ENCODE measurements around the gene PCF11.

The PCF11 gene

DNA sequence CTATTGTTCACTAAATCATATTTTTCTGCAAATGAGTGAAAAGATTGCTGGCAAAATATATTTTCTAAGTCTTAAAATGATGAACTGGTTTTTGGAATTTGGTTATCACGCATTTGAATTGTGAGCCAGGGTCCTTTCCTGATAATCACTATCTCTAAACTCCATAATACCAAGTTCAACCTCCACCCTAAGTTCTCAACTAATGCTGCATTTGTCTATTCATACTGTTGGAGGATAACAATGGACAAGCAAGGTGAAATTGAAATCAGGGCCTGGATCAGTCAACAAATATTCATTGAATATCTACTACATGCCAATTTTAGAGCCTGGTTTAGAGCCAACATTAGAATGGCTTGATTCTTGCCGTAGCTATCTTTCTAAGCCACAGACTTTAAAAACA, 4.7 kb upstream of the PCF11 start:
- H3K27me3 ChIP-seq (ENCODE audit: insufficient read depth, low read length): no peaks in the 10 kb centered on the region
- no peak overlapping the region for H2AFZ ChIP-seq (ENCODE audit: low read length, unreplicated experiment)
- H3K27ac ChIP-seq (ENCODE audit: low read depth, low read length): no peak overlapping the region
- H3K4me3 ChIP-seq (ENCODE audit: low read depth, low read length): no peak overlapping the region
- H3K36me3 ChIP-seq (ENCODE audit: insufficient read depth, low read length): no peaks in the 10 kb centered on the region
- H3K4me1 ChIP-seq (ENCODE audit: control insufficient read depth, insufficient read depth, low read length, unreplicated experiment): no peaks in the 10 kb centered on the region
- peaks cover 3% of the 10 kb centered on the region for H3K79me2 ChIP-seq (ENCODE audit: control insufficient read depth, insufficient read depth, low read length, unreplicated experiment)

DNA sequence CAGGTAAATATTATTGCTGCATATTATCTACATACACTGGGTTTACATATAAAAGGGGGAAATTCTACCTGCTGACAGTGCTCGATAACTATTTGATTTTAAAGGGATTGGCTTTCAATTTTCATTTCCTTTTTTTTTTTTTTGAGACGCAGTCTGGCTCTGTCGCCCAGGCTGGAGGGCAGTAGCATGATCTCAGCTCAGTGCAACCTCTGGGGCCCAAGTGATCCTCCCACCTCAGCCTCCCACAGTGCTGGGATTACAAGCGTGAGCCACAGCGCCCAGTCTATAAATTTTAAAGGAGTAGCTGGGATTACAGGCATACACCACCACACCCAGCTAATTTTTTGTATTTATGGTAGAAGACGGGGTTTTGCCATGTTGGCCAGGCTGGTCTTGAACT, 3.2 kb upstream of the PCF11 start:
- Histone ChIP-seq H3K27ac (ENCODE audit: low read depth, low read length) (no peak overlapping the region), H3K27me3 (ENCODE audit: insufficient read depth, low read length) (no peaks in the 10 kb centered on the region), H3K79me2 (ENCODE audit: control insufficient read depth, insufficient read depth, low read length, unreplicated experiment) (peaks cover 18% of the 10 kb centered on the region), H2AFZ (ENCODE audit: low read length, unreplicated experiment) (no peak overlapping the region), H3K4me1 (ENCODE audit: control insufficient read depth, insufficient read depth, low read length, unreplicated experiment) (no peaks in the 10 kb centered on the region), H3K4me3 (ENCODE audit: low read depth, low read length) (no peak overlapping the region), H3K36me3 (ENCODE audit: insufficient read depth, low read length) (peaks cover 4% of the 10 kb centered on the region)

DNA sequence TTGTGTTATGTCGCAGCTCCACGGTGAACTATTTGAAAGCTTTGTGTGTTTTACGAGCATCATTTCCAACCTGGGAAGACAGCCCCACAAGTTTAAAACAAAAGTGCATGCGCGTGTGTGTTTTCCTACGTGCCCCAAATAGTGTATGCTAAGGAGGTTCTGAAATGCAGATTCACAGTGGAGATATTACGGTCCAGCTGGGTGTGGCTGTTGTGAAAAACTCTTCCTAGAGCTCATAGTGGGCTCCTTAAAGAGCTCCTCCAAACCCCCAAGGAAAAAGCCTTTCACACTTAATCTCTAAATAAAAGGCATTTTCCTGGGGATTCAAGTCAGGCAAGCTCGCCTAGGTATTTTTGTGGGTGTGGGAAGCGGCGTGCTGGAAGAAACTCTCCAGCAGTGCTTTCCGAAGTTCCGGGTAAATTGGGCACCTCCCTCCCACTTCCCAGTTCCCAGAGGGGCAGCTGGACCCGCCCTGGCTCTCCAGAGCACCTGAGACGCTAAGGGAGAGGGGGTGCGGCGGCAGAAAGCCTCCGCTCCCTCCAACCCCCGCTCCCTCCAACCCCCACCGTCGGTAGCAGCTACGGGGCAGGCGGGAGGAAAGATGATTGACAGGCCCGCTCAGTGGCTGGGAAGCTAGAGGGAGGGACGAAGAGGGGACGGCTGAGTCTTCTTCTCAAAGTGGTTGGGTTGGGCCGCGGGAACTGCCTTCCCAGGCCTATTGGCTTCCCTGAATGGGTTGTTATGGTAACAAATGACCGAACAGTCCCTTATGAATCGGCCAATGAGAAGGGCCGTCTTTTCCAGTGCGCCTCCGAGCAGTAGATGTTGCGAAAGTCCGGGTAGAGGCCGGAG, 561 bp upstream of the PCF11 start:
- H3K79me2 ChIP-seq (ENCODE audit: control insufficient read depth, insufficient read depth, low read length, unreplicated experiment): peaks cover 44% of the 10 kb centered on the region
- peaks cover 27% of the 10 kb centered on the region for H3K36me3 ChIP-seq (ENCODE audit: insufficient read depth, low read length)
- peak overlapping the region; percentile 67 for H3K27ac ChIP-seq (ENCODE audit: low read depth, low read length)
- peak overlapping the region; percentile 84 for H2AFZ ChIP-seq (ENCODE audit: low read length, unreplicated experiment)
- peak overlapping the region; percentile 77 for H3K4me3 ChIP-seq (ENCODE audit: low read depth, low read length)
- no peaks in the 10 kb centered on the region for H3K27me3 ChIP-seq (ENCODE audit: insufficient read depth, low read length)
- H3K4me1 ChIP-seq (ENCODE audit: control insufficient read depth, insufficient read depth, low read length, unreplicated experiment): peaks cover 11% of the 10 kb centered on the region

DNA sequence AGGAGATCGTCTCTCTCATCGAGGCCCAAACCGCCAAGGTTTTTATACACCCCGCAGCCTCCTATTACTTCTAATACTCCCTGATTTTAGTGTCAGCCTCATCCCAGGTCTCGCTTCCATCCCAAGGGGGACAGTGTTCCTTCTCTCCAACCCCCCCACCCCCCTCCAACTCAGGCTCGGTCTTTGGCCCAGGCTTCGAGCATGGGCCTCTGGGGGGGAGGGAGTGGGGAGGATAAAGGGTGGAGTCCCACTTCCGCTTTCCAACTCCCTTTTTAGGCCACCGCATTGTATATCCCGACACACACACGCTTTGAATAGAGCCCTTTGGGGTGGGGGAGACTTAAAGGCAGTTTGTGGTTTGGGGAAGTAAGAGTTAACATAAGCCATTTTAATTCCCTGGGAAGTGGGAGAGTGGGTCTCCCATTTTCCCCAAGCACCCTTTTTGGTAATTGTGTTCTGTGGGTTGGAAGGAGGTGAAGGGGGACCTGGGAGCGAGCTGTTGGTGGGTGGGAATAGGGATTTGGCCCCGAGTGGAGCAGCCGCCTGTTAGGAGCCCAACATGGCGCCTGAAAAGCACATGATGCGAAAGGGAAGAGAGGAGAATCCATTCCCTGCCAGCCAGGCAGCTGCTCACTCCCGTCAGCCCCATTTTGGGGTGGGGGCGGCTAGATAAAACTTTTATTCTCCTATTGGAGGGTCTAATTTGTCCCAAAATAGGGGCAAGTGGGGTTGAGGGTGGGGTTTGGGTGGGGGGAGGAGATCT, 844 bp downstream of the PCF11 start:
- peaks cover 19% of the 10 kb centered on the region for H3K4me1 ChIP-seq (ENCODE audit: control insufficient read depth, insufficient read depth, low read length, unreplicated experiment)
- H2AFZ ChIP-seq (ENCODE audit: low read length, unreplicated experiment): no peak overlapping the region
- peaks cover 57% of the 10 kb centered on the region for H3K79me2 ChIP-seq (ENCODE audit: control insufficient read depth, insufficient read depth, low read length, unreplicated experiment)
- peak overlapping the region; percentile 92 for H3K27ac ChIP-seq (ENCODE audit: low read depth, low read length)
- peak overlapping the region; percentile 99 for H3K4me3 ChIP-seq (ENCODE audit: low read depth, low read length)
- H3K36me3 ChIP-seq (ENCODE audit: insufficient read depth, low read length): peaks cover 28% of the 10 kb centered on the region
- no peaks in the 10 kb centered on the region for H3K27me3 ChIP-seq (ENCODE audit: insufficient read depth, low read length)

DNA sequence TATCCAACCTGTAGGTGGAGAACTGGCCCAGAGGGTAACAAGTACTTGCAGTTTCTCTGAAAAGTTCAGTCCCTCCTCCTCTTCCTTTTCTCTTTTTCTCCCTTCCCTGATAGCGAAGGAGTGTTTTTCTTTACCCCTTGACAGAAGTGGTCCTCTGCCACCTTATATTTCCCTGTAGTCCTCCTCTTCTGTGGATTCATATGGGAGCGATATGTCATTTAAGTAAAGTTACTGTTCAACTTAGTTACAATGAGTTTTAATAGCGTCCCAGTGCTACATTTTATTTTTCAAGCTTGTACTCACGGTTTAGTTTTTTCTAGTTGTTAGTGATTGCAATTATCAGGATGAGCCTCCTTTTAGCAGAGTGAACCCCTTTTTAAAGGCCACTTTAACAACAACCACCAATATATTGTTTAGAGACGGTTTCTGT, 1.4 kb downstream of the PCF11 start:
- Histone ChIP-seq H3K4me3 (ENCODE audit: low read depth, low read length) (peak overlapping the region; percentile 99), H3K27me3 (ENCODE audit: insufficient read depth, low read length) (no peaks in the 10 kb centered on the region), H3K79me2 (ENCODE audit: control insufficient read depth, insufficient read depth, low read length, unreplicated experiment) (peaks cover 61% of the 10 kb centered on the region), H2AFZ (ENCODE audit: low read length, unreplicated experiment) (no peak overlapping the region), H3K27ac (ENCODE audit: low read depth, low read length) (peak overlapping the region; percentile 92; the same call in 1 of the 2 replicates), H3K36me3 (ENCODE audit: insufficient read depth, low read length) (peaks cover 28% of the 10 kb centered on the region), H3K4me1 (ENCODE audit: control insufficient read depth, insufficient read depth, low read length, unreplicated experiment) (peaks cover 19% of the 10 kb centered on the region)

DNA sequence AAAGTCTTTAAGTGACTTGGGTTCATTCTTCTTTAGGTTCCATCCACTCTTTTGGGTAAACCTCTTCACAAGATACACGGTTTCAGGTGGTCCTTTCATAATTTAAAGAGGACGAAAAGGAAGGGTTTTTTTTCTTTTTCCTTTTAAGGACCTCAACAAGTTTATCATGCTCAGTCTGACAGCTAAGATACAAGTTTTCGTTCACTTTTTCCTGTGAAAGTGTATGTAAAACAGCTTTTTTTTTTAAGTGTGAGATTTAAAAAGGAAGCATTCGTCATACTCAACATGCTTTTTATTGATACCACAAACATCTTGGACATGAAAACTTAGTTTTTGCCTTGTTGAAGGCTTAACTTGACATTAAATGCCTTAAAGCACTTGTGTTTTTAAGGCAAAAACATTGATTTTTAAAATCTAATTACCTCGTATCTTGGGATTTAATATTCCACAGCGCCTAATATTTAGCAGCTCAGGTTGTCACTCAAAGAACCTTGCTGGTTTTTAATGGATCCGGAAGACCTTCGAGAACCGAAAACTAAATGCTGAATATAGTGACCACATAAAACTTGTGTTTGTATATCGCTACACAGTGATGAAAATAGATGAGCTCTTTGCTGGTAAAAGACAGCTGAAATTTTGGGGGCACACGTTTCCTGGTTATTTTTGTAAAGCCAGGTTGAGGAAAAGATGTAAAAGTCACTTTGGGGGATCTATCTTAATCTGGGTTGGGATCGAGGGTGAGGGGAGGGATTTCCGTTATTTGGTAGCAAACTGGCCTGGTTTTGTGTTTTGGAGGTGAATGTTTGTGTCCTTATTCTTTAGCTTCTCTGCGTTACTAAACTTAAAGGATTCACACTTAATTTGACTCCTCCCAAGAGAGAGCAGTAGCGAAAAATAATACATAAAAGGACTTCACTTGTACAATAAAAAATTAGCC, 2.3 kb downstream of the PCF11 start:
- peaks cover 65% of the 10 kb centered on the region for H3K79me2 ChIP-seq (ENCODE audit: control insufficient read depth, insufficient read depth, low read length, unreplicated experiment)

DNA sequence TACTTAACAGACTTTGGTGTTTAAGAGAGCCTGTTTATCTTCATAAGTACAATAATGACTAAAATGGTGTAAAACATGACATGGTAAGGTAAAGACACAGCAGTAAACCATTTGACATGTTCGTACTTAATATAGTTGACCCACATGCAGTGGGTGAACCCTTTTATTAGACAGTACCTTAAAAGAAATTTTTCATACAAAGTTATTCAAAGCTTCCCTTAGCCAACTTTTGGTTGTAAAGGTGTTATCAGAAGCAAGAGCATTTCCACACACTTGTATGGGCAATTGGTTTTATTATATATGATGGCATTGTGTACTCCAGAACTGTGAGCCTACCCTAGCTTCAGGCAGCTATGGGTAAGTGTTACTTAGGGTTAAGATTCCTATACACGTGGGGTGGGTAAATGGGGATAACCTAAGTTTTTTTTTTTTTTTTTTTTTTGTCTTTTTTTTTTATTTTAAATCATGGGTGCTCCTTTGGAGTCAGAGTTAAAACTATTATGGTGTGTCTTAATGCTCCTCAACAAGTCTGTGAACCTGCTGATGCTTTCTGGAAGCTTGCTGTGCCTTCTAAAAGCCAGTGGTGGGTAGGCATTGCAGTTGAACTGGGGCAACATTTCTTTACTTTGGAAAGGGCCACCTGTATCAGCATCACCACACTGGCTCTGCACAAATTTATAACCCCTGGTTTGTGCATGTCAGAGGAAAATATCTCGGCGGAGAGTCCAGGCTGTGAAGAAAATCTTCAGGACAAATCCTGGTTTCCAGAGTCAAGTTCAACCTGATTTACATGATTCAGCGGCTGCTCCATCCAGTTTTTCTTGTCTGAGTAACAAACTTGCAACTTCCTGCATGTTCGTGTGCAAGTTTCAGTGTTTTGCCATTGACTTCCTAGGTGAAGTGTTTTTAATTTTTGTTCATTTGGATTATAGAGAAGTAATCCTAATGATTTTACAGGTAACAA, 3.3 kb downstream of the PCF11 start:
- H3K27ac ChIP-seq (ENCODE audit: low read depth, low read length): peak overlapping the region; percentile 18; the same call in 1 of the 2 replicates
- H3K79me2 ChIP-seq (ENCODE audit: control insufficient read depth, insufficient read depth, low read length, unreplicated experiment): peaks cover 65% of the 10 kb centered on the region
- H3K4me1 ChIP-seq (ENCODE audit: control insufficient read depth, insufficient read depth, low read length, unreplicated experiment): peaks cover 19% of the 10 kb centered on the region
- peaks cover 43% of the 10 kb centered on the region for H3K36me3 ChIP-seq (ENCODE audit: insufficient read depth, low read length)
- no peaks in the 10 kb centered on the region for H3K27me3 ChIP-seq (ENCODE audit: insufficient read depth, low read length)
- H2AFZ ChIP-seq (ENCODE audit: low read length, unreplicated experiment): no peak overlapping the region
- H3K4me3 ChIP-seq (ENCODE audit: low read depth, low read length): peak overlapping the region; percentile 99

More for the DNA sequence above, 2.3 kb downstream of the PCF11 start:
- Histone ChIP-seq H3K4me1 (ENCODE audit: control insufficient read depth, insufficient read depth, low read length, unreplicated experiment) (peaks cover 19% of the 10 kb centered on the region), H3K36me3 (ENCODE audit: insufficient read depth, low read length) (peaks cover 35% of the 10 kb centered on the region), H3K27me3 (ENCODE audit: insufficient read depth, low read length) (no peaks in the 10 kb centered on the region), H3K27ac (ENCODE audit: low read depth, low read length) (no peak overlapping the region), H2AFZ (ENCODE audit: low read length, unreplicated experiment) (no peak overlapping the region), H3K4me3 (ENCODE audit: low read depth, low read length) (peak overlapping the region; percentile 99)

DNA sequence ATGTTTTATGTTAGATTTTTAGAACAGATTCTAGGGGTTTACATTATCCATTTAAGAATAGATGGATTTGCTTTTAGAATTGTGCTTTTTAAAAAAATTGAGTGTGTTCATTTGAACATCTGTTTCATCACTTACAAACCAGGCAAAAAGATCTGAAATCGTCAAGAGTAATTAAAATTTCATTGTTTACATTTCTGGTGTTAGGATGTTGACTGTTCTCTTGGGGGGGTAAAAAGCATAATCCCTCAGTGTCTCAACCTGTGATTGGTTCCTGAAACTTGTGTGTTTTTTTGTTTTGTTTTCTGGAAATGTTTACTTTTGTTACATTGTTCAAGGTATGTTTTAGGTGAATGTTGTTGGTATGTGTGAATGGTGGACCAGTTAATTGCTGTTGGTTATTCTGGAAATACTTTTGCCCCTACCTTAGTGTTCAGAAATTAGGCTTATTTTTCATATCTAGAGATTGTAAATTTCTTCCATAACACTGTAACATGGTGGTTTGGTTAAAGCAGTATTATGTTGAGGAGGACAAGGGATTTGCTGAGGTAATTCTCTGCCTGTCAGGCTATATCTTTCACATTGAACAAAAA, 4.8 kb downstream of the PCF11 start:
- Histone ChIP-seq H3K79me2 (ENCODE audit: control insufficient read depth, insufficient read depth, low read length, unreplicated experiment) (peaks cover 77% of the 10 kb centered on the region), H3K4me3 (ENCODE audit: low read depth, low read length) (peak overlapping the region; percentile 99), H2AFZ (ENCODE audit: low read length, unreplicated experiment) (no peak overlapping the region), H3K36me3 (ENCODE audit: insufficient read depth, low read length) (peaks cover 58% of the 10 kb centered on the region), H3K27me3 (ENCODE audit: insufficient read depth, low read length) (no peaks in the 10 kb centered on the region), H3K4me1 (ENCODE audit: control insufficient read depth, insufficient read depth, low read length, unreplicated experiment) (peaks cover 19% of the 10 kb centered on the region), H3K27ac (ENCODE audit: low read depth, low read length) (no peak overlapping the region)

DNA sequence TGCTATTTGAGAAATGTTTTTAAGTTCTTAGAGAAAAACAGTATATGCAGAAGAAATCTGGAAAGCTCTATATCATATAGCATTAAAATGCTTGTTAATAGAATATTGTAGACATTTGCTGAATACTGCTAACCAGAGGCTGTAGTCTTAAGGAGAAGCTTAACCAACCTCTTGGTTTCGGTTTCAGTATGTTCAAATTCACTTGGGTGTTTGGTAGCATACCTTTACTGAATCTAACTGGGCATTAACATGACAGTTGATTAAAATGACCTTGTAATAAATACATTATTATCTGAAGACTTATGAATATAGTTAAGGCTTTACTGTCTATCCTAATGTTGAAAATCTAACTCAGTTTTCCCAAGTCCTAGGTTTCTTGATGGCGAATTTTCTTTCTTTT, 5.4 kb downstream of the PCF11 start:
- no peak overlapping the region for H2AFZ ChIP-seq (ENCODE audit: low read length, unreplicated experiment)
- no peaks in the 10 kb centered on the region for H3K27me3 ChIP-seq (ENCODE audit: insufficient read depth, low read length)
- no peak overlapping the region for H3K27ac ChIP-seq (ENCODE audit: low read depth, low read length)
- peaks cover 63% of the 10 kb centered on the region for H3K36me3 ChIP-seq (ENCODE audit: insufficient read depth, low read length)
- peaks cover 78% of the 10 kb centered on the region for H3K79me2 ChIP-seq (ENCODE audit: control insufficient read depth, insufficient read depth, low read length, unreplicated experiment)
- peaks cover 19% of the 10 kb centered on the region for H3K4me1 ChIP-seq (ENCODE audit: control insufficient read depth, insufficient read depth, low read length, unreplicated experiment)
- 0 out of 2 replicates have a peak overlapping the region, but pooled peaks have one; percentile 99 for H3K4me3 ChIP-seq (ENCODE audit: low read depth, low read length)
